GM11168 (cell line): ENCODE data around the gene PLXNA4.
"Not testable (repeated sequence)": the region's sequence is repeated elsewhere in the genome, so short reads cannot be mapped to it uniquely, and the experiment has no call there.

Experiments used
- in situ Hi-C: fragments of 300-500 bp; cut with MboI; formaldehyde crosslinking; loops from one replicate; pipeline ENCODE4 v1.12.0; 2022; ENCODE audit warnings: low sequenced_read_pairs; ENCODE audit not compliant: unreplicated experiment

PLXNA4 gene

DNA sequence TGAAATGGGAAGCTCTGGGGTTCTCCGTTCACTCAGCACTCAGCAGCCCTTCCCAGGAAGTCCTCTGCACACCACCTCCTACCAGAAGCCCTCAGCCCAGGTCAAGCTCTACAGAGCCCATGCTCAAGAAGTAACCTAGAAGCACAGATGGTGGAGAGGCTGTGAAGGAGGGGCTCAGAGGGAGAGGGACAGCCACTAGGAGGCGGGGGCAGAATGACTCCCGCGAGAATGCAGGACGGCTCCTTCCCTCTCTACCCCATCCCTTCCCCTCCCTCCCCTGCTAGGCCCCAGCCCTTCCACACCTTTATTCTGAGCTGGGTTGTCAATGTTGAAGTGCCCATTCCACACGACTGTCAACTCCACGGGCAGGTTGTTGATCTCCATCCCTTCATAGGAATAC, 373.2 kb downstream of the PLXNA4 start:
- in situ Hi-C loops = no loop called here

- in situ Hi-C loops = no loop called here
Observed at GRCh38 chr7:132202541-132202940, 373.7 kb downstream of the PLXNA4 start.

DNA sequence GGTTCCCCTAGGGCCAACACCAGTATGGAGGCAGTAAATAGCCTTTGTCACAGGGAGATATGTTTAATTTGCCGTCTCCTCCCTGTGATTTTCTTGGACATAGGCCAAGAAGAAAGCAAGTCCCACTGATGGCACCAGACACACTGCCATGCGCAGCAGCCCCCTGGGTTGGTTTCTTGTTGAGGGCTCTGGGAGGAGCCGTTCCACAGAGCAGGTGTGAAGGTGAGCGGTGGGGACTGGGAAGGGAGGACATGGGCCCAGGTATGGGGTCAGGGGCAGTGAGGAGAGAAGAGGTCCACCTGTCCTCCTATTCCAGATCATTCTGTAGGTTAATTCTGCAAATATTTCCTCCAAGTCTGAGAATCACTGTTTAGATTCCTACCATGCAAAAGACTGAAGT, 376.1 kb downstream of the PLXNA4 start:
- in situ Hi-C loops = no loop called here

DNA sequence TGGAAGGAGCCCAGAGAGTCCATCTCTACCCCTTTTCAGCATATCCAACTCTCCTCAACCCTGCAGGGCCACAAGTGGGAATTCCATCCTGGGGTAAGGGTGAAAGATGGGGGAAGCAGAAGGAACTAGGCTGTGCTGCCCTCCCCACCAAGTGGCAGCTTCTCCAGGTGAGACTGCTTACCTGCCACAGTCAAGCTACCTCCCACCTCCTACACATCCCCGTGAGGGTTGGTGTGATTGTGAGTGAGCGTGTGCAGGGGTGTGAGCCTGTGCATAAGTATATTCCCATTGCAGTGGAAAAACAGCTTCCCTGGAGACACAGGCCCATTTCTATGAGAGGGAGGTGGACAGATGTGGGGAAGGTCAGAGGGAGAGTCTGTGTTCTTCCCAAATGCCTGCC, 376.6 kb downstream of the PLXNA4 start:
- in situ Hi-C loops = no loop called here

- in situ Hi-C loops = no loop called here
Observed at GRCh38 chr7:132197772-132198171, 378.5 kb downstream of the PLXNA4 start.

GRCh38 chr7:132193898-132194297, 382.4 kb downstream of the PLXNA4 start:
- in situ Hi-C loops = no loop called here

GRCh38 chr7:132192809-132193208, 383.5 kb downstream of the PLXNA4 start:
- in situ Hi-C loops = no loop called here

GRCh38 chr7:132191418-132191817, 384.9 kb downstream of the PLXNA4 start:
- in situ Hi-C loops = no loop called here

GRCh38 chr7:132190683-132191082, 385.6 kb downstream of the PLXNA4 start:
- in situ Hi-C loops = no loop called here

- in situ Hi-C loops = no loop called here
Observed at GRCh38 chr7:132189881-132190280, 386.4 kb downstream of the PLXNA4 start.

DNA sequence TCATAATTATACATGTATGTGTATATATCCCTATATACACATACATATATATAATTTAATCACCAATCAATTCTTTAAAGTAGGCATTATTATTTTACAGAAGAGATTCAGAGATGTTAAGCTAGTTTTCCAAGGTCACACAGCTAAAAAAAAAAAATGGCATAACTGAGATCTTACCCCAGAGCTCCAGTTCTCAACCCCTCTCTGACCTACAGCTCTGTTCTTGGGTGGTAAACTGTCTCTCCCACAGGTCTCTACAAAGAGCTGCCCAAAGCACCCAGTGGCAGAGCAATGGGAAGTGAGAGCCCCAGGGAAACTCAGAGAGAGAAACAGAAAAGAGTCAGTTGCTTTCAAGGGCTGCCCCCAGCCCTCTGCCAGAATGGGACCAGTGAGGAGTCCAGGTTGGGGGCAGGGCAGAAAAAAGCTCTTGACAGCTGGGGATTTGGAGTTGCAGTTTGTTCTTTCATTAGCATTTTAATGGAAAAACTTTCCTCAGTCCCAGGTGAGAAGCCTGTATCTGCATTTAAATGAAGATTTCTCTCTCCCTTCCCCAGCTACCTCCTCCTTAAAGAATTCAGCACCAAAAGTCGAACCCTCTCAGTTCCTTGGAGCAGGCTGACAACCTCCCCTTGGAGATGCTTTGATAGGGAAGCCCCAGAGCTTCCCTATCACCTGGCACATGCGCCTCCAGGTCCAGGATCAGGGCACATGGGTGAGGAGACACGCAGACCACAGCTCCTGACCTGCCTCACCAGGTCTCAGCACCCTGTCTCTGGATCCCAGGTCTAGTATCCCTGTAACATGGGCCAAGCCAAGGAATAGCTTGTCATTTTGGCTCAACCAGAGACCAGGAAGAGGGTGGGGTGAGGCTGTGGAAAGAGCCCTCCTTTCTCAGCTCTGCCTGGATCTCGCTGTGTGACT, 388.1 kb downstream of the PLXNA4 start:
- in situ Hi-C loops = no loop called here

- in situ Hi-C loops = no loop called here
Observed at GRCh38 chr7:132187391-132187790, 388.9 kb downstream of the PLXNA4 start.

- in situ Hi-C loops = no loop called here
Observed at GRCh38 chr7:132185150-132185549, 391.1 kb downstream of the PLXNA4 start.

DNA sequence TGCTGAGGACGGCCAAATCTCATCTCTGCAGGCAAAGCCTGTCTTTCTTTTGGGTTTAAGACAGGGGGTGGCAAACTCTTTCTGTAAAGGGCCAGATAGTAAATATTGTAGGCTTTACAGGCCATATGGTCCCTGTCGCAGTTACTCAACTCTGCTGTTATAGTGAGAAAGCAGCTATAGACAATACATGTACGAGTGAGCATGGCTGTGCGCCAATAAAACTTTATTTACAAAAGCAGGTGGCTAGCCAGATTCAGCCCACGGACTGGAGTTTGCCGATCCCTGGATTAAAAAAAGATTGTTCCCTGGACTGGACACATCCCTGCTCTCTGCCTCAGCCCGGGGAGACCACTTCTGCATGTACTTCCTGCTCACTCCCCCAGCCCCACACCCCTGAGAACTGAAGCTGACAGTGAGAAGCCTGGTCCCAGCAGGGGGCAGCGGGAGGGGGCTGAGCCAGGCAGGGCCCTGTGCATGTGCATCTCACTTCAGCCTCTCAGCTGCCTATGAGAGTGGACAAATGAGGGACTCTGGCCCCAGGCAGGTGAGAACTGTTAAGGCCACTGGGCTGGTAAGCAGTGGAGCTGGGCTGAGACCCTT, 392.4 kb downstream of the PLXNA4 start:
- in situ Hi-C loops = no loop called here

- in situ Hi-C loops = no loop called here
Observed at GRCh38 chr7:132182992-132183391, 393.3 kb downstream of the PLXNA4 start.

DNA sequence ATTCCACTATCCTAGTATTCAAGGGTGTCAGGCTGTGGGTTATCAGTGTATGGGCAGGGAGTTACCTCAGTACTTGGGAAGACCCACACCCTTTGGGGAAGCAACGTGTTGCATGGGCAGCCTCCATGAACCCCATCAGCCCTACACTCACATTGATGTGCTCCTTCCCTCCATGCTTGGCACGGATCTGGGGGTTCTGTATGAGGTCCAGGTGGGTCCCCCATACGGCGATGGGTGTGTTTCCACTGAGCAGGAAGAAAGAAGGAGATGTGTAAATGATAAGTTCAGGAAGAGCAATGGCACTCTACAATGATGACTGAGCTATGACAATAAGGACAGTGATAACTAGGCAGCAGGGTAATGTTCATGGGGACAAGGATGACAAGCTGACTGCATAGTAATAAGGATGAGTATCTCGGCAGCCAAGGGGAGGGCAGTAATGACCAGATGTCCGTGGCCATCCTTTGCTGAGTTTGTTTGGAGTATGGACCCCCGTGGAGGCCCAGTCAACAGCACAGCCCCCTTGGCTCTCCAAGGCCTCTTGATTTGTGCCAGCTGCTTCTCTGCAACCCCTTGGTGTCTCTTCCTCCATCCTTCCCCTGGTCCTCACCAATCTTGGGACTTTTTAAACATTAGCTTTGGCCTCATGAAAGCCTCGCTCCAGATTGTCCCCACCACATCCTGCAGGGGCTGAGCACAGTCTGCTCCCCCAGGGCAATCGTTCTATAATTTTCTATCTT, 394.2 kb downstream of the PLXNA4 start:
- in situ Hi-C loops = no loop called here

DNA sequence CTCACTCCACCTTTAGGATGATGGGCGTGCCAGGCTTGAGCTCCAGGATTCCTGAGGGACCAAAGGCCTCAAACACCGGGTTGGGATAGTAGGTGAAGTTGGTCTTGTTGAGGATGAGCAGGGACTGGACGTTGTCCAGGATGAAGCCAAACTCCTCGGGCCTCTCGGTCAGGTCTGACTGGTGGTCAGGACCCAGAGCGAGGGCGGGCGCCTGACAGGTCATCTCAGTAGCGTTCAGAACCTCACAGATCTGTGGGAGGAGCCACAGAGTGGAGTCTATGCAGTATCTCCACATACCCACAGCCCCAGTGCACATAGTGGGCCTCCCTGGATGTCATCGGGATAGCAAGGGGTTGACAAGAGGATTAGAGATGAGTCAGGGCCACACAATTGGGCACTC, 394.9 kb downstream of the PLXNA4 start:
- in situ Hi-C loops = no loop called here

DNA sequence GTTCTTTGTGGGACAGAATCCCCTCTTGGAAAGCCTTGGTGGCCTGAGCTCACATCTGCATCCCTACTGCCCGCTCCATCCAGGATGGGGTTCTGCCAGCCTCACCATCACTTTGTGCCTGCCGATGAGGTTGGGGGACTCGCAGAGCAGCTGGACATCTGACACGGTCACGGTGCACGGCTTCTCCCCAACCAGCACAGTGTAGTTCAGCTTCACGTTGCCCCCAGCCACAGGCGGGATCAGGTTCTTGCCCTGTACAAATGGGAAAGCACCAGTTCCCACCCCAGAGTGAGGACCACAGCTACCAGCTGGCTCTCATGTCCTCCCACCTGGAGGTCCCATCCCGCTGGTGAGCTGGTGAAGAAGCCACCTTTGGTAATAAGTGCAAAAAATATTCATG, 395.8 kb downstream of the PLXNA4 start:
- in situ Hi-C loops = no loop called here

GRCh38 chr7:132179681-132180080, 396.6 kb downstream of the PLXNA4 start:
- in situ Hi-C loops = no loop called here

DNA sequence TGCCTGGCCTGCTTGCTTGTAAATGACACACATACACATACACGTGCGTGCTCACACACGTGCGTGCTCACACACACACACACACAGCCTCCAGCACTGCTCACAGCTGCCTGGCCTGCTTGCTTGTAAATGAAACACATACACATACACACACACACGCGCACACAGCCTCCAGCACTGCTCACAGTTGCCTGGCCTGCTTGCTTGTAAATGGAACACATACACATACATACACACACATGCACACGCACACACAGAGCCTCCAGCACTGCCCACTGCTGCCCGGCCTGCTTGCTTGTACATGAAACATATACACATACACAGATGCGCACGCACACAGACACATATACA, 397.2 kb downstream of the PLXNA4 start:
- in situ Hi-C loops = no loop called here

DNA sequence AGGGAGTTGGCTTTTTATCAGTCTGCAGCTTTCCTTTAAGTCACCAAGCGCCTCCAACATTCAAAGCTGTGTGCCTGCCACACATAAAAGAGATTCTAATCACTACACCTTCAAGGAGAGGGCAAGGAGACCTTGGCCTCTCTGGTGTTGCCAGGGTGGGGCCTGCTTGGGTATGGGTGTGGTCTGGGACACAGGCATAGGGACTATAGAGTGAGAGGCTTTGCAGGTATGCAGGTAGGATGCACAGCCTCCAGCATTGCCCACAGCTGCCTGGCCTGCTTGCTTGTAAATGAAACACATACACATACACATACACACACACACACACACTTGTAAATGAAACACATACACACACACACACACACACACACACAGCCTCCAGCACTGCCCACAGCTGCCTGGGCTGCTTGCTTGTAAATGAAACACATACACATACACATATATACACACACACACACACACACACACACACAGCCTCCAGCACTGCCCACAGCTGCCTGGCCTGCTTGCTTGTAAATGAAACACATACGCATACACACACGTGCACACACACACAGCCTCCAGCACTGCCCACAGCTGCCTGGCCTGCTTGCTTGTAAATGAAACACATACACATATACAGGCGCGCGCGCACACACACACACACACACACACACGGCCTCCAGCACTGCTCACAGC, 397.7 kb downstream of the PLXNA4 start:
- in situ Hi-C loops = not testable (repeated sequence)
